Stimulated activated CD8-positive, alpha-beta memory T cell treated with anti-CD3 and anti-CD28 coated beads, Interleukin-12 subunit alpha, Interleukin-12 subunit beta, amount 100 ng/mL, for 4 hours (primary cell): ENCODE measurements around the gene DQX1.
A peak's percentile ranks its signal among the peaks of the same experiment; 100 is the strongest.

Experiments used
- DNase-seq: peaks from one replicate; pipeline ENCODE4 v3.0.0-alpha.2; 2020; ENCODE audit warnings: low read depth

The DQX1 gene

GRCh38 chr2:74532222-74532621 is 6.2 kb upstream of the DQX1 start:
- DNase-seq: no peak

DNA sequence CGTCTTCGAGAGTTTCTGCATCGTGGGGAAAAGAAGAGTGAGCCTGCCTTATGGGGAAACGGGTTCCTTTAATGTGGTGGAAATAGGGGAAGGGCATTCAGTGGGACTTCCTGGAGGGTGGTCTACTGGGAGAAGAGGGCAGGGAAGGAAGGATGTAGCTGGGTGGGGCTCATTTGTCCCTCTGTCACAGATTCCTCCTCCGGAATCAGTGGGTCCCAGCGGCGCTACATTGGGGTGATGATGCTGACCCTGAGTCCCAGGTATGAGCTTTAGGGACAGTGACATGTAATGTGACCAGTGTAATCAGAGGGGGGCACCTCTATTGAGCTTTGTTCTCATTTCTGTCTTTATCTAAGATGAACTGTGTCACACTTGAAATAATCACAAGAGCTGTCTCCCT is 5.6 kb upstream of the DQX1 start:
- no peak for DNase-seq

DNA sequence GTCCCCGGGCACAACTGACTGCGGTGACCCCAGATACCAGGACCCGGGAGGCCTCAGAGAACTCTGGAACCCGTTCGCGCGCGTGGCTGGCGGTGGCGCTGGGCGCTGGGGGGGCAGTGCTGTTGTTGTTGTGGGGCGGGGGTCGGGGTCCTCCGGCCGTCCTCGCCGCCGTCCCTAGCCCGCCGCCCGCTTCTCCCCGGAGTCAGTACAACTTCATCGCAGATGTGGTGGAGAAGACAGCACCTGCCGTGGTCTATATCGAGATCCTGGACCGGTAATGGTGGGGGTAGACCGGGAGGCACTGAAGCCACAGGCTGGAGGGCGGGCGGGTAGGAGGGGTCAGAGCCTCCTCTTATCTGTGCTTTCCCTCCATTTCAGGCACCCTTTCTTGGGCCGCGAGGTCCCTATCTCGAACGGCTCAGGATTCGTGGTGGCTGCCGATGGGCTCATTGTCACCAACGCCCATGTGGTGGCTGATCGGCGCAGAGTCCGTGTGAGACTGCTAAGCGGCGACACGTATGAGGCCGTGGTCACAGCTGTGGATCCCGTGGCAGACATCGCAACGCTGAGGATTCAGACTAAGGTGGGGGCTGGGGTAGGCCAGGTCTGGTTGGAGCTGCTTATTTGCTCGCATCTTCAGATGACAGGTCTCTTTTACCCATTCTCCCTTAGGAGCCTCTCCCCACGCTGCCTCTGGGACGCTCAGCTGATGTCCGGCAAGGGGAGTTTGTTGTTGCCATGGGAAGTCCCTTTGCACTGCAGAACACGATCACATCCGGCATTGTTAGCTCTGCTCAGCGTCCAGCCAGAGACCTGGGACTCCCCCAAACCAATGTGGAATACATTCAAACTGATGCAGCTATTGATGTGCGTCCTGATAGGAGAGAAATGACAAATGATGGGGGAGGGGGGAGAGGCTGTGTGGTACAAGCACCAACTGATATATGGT is 4.5 kb upstream of the DQX1 start:
- DNase-seq: no peak

GRCh38 chr2:74529357-74530238 is 3.6 kb upstream of the DQX1 start, which contains the start of the genes AUP1 and HTRA2:
Gene AUP1, minus strand, starts transcription at chr2:74529706. Its CDS starts 77 bp downstream, at chr2:74529629.
Gene HTRA2, plus strand, starts transcription at chr2:74529933. Its CDS starts 74 bp downstream, at chr2:74530007.
- DNase-seq: peak; percentile 78

DNA sequence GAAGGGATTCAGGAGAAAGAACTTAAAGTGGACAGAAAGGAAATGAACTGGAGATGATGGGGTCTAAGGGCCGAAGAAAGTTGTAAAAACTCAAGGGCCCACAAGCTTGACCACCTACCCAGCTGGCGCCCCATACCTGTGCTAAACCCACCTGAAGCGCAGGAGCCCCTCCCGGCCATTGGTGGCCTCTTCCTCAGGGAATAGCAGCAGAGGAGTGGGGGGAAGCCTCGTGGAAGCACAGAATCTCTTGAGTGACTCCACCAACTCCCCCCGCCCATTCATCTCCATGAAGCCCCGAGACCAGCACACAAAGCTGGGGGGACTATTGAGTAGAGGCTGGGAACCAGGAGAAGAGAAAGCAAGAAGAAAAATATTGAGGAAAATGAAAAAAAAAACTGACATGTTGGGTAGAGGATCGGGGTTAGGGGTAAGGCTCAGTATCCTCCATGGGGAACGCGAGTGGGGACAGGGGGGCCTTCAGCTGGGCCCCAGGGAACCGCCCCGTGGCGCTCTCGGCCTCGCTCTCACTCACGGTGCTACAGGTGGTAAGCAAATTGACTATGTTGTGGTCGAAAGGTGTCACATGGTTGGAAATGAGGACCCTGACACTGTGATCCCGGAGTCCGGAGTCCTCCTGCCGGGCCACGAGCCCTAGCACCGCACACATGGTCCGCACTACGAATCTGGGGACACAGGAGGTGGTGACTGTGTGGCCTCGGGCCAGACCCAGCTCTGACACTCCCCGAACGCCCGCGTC is 2.7 kb upstream of the DQX1 start:
- DNase-seq: no peak

DNA sequence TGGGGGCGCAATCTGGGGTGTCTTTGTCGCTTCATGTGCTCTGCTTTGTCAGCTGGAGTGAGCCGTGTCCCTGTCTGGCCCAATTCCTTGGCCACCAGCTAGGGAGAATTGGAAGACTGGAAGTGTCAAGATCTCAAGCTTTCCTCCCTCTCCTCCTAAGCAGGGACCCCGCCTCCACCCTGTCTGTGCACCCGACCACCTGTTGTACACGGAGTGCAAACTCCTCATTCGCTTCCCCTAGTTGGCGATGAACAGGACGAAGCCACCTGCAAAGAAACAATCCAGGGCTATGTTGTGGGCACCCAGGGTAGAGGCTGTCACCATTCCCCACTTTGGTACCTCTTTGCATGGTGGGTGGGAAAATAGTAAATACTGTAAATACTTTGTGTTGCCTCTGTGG is 1.7 kb upstream of the DQX1 start:
- DNase-seq: no peak

- DNase-seq: no peak
These were observed 709 bp upstream of the DQX1 start for GRCh38 chr2:74526649-74527230.

DNA sequence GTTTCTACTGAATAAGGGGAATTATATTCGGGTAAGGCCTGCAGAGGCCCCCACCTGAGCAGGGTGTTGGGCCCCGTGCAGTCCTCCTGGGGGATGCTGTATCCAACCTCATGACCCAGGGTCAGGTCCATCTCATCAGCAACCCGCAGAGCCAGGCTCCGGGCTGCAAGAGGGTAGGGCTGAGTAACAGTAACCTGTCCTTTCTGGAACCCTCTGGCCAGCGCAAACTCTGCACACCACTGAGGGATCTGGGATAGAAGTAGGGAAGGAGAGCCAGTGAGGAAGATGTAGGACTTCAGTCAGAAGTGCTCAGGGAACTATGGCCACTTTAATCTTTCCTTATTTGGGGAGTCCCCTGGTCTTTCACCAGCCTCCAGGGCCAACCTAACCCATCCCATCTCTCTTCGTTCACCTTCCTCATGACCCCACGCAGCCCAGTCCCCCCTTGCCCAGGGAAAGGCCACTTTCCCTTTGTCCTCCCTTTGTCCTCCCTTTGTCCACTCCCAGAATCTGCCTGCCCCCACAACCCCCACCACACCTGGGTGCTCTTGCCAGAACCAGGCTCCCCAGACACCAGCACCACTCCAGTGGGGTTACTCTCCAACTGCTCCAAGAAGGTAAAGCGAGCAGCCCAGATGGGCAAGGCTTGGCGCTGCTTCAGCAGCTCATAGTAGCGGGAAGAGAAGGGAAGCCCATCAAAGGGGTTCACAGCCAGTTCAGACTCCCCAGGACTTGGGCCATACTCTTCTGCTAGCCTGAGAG is 895 bp downstream of the DQX1 start:
- no peak for DNase-seq

DNA sequence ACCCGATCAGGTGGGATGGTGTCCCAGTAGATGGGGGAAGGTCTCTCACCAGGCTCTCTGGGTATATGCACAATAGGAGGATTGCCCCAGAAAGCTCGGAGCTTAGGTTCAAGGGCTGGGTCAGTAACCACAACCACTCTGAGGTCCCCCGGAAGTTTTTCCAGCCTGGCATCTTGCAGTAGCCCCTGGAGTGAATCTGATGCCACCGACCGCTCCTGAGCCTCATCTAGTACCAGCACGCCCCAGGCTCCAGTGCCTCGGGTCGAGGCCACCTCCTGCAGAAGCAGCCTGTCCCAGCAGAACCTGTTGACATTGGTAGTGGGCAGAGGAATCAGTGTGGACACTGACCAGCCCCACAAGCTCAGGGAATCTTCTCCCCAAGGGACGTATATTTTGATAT is 2.0 kb downstream of the DQX1 start:
- no peak for DNase-seq

GRCh38 chr2:74522516-74522915 is 3.5 kb downstream of the DQX1 start:
- DNase-seq: no peak

DNA sequence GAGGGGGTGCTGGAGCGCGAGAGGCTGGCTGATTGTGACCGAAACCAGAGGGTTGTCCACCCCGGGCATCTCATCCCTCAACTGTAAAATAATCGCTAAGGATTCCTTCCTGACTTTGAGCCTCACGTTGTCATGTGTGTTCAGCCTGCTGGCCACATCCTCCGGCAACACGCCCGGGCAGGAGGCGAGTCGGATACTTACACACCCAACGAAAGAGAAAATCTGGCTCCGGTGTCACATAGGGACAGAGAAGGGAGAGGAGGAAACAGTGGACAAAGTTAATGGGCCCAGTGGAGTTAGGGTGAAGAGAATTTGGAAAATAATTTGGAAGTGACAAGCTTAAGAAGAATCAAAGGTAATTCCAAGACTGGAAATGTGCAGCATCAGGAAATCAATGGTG is 9.4 kb downstream of the DQX1 start:
- DNase-seq: no peak

DNA sequence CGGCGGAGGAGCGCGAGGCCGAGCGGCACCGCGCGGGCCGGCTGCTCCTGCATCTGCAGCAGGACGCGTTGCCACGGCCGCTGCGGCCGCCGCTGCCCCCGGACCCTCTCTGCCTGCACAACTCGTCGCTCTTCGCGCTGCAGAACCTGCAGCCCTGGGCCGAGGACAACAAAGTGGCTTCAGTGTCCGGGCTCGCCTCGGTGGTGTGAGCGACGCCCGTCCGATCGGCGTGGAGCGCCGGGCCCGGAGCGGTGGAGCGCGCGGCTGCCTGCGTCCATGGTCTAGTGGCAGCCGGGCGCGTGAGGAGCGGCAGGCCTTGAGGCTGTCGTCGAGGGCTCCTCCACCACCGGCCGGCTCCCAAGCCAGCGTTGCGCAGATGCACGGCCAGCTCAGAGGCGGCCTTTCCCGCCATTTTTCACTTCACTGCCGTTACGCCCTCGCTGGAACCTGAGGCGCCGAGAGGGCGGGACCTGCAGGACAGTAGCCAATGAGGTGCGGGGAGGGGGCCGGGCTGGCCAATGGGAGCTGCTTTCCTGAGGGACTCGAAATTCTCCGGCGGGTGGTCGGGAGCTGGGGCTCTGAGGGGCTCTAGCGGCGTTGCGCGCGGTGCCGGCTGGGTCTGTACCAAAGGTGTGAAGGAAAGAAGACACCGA is 9.9 kb downstream of the DQX1 start:
- peak; percentile 57 for DNase-seq

DNA sequence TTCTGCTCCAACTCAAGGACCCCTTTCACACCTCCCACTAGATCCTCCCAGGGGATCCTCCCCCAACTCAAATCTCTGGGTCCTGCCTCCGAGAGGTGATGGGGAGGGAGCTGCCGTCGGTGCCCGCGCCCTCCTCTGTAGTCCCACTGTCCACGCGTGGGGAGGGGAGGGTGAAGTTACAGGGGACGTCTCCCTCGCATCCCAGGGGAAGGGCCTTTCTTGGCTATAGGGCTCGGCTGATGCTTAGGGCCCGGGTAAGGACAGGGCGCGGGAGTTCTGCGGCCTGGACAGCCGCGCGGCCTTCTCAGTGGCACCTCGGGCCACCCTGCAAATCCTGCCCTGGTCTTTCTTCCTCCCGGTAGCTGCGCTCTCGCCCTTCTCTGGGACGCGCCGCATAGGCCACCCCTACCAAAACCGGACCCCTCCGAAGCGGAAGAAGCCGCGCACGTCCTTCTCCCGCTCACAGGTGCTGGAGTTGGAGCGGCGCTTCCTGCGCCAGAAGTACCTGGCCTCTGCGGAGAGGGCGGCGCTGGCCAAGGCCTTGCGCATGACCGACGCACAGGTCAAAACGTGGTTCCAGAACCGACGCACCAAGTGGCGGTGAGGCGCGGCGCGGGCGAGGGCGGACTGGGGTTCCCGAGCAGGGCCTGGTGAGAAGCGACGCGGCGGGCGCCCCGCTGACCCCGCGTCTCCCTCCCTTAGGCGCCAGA is 10.6 kb downstream of the DQX1 start:
- DNase-seq: no peak

DNA sequence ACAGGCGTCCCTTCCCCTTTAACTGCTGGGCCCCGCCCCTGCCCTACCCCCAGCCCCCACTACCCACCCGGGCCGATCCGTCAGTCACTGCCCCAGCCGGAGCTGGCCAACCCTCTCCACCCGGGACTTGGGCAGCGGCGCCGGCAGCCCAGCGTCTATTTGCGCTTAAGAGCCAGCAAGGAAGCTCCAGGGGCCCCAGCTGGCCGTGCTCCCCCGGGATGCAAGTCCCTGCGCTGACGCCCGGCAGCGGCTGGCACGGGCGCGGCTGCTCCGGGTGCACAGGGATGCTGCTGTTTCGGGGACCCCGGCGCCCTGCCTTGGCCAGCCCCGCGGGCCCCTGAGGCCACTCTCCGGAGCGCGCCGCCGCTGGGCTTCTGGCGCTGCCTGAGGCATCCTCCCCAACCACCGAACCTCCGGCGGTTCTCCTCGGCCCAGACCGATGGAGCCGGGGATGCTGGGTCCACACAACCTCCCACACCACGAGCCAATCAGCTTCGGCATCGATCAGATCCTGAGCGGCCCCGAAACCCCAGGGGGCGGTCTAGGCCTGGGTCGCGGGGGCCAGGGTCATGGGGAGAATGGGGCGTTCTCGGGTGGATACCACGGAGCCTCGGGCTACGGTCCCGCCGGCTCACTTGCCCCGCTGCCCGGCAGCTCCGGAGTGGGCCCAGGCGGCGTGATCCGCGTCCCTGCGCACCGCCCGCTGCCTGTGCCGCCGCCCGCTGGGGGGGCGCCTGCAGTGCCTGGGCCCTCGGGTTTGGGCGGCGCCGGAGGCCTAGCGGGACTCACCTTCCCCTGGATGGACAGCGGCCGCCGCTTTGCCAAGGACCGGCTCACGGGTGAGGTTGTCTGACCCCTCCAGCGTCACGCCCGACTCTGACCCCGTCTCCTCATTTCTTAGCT is 11.4 kb downstream of the DQX1 start, which contains the start of gene TLX2:
TSS of gene TLX2 (plus strand) at position 83 of the 903 bp plus-strand sequence. CDS start at position 440, 357 bp downstream.
- no peak for DNase-seq

DNA sequence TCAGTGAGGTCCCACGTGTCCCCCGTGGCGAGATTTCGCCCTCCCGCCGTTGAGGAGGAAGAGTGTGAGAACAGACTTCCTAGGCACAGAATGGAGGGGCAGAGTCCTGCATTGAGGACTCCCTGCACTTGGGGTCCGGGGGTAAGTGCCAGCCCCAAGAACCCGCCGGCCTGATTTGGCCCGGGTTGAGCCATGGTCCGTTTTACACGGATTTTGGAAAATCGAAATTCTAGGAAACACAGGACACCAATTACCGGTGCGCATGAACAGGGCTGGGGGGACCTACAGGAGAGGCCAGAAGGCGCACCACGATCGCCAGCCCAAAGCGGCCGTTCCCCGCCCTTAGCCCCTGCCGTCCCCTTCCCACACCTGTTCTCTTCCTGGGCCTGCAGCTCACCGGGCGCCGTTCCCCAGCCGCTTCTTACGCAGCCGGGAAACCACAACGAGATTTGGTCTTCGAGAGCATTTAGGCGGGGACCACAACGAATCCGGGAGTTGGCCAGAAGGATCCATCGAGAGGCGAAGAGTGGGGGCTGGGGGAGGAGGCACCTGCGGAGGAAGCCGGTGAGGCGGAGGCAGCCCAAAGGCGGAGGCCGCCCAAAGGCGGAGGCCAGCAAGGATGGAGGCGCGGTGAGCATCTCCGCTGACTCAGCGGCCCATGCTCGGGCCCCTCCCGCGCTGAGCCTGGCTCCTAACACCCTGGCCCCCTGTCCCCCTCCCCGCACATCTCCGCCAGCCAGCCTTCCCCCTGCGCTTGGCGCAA is 12.2 kb downstream of the DQX1 start:
- DNase-seq: no peak

DNA sequence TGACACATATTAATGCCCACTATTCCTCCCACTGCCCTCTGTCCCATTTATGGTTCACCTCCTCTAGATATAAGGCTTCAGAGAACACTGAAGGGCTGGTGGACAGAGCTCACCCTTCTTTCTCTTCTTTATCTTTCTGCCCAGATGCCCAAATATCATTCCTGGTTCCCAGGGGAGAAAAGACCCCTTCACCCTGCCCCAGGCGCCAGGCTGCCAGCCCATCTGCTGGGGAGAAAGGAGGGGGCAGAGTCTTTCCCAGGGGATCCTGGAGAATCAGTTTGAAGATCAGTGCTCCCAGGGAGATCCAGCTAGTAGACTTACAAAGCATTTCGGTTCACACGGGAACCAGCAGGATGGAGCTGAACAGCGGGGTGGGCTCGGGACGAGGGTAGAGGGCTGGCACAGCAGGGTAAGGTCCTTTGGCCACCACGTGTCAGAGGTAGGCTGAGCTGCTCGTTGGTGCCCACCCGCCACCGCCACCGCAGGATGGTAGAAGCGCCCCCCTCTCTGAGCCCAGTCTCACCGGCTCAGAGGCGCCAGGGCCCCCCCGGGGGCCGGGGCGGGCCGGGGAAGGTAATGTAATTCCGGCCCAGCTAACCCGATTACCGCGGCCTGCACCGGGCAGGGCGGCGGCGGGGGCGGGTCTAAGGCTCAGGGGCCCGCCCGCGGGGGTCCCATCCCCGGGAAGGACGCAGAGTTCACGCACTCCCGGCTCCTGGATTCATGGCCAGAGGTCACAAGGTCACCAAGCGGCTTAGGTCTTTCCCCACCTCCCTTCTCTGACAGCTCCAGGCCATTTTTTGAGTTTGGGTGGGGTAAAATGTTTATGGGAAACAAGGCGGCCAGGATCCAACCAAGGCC is 13.1 kb downstream of the DQX1 start:
- DNase-seq: no peak
